Fibroblast of lung (primary cell): Measurements from ENCODE around the gene GNE. TPM values are rescaled to one million over a fixed set of nuclear protein-coding genes. Genes with fewer than 3 reads are reported as not detected.

Experiments
- DNase-seq, 2 donors: peaks; one replicate each; pipeline versions ENCODE4 v3.0.0 to v3.0.0-alpha.2; 2010; ENCODE audit warnings: low read depth in 2 of 2
- H2AFZ ChIP-seq: 2 replicates; pipeline ENCODE4 v1.5.1; 2012; ENCODE audit warnings: low read length, control low read depth, inconsistent platforms
- H3K27ac ChIP-seq: 2 replicates; pipeline ENCODE4 v1.5.1; 2011; ENCODE audit warnings: low read length, control low read depth; ENCODE audit not compliant: insufficient read depth
- H3K27me3 ChIP-seq: 2 replicates; pipeline ENCODE4 v1.5.1; 2011; ENCODE audit warnings: mild to moderate bottlenecking, low read length; ENCODE audit not compliant: control insufficient read depth, insufficient read depth
- H3K36me3 ChIP-seq: 2 replicates; pipeline ENCODE4 v1.5.1; 2011; ENCODE audit warnings: low read length; ENCODE audit not compliant: control insufficient read depth, insufficient read depth
- H3K4me1 ChIP-seq: 2 replicates; pipeline ENCODE4 v1.5.1; 2011; ENCODE audit warnings: low read length; ENCODE audit not compliant: control insufficient read depth, insufficient read depth; ENCODE audit errors: extremely low read depth
- H3K4me2 ChIP-seq: 2 replicates; pipeline ENCODE4 v1.5.1; 2011; ENCODE audit warnings: low read length, control low read depth; ENCODE audit not compliant: insufficient read depth; ENCODE audit errors: extremely low read depth
- H3K4me3 ChIP-seq, 4 experiments: fragments of 200-600 bp in 1 of 4; sonication (generic) in 1 of 4; replicated peaks in 1 of 4; 2 replicates each; pipeline ENCODE4 v1.5.1; 2011 to 2016; ENCODE audit warnings: low read length in 4 of 4, low read depth in 3 of 4, mild to moderate bottlenecking in 3 of 4, control low read depth in 2 of 4, inconsistent platforms in 1 of 4, mixed read lengths in 1 of 4; ENCODE audit not compliant: insufficient read depth in 1 of 4; ENCODE audit errors: control extremely low read depth in 1 of 4
- H3K79me2 ChIP-seq: 2 replicates; pipeline ENCODE4 v1.5.1; 2012; ENCODE audit warnings: mild to moderate bottlenecking, low read length, inconsistent platforms; ENCODE audit not compliant: control insufficient read depth, insufficient read depth
- H3K9ac ChIP-seq: 2 replicates; pipeline ENCODE4 v1.5.1; 2011; ENCODE audit warnings: mild to moderate bottlenecking, low read length, control low read depth; ENCODE audit not compliant: insufficient read depth
- H3K9me3 ChIP-seq: 2 replicates; pipeline ENCODE4 v1.5.1; 2012; ENCODE audit warnings: low read depth, low read length; ENCODE audit not compliant: control insufficient read depth, insufficient read depth
- H4K20me1 ChIP-seq: 2 replicates; pipeline ENCODE4 v1.5.1; 2011; ENCODE audit warnings: low read length; ENCODE audit not compliant: control insufficient read depth, insufficient read depth; ENCODE audit errors: extremely low read depth
- CTCF ChIP-seq, 2 donors: IDR thresholded peaks in 1 of 2; conservative IDR thresholded peaks in 1 of 2; 1 replicate in 1 of 2; 2 replicates in 1 of 2; pipeline ENCODE4 v1.5.1; 2011 to 2012; ENCODE audit warnings: low read length in 2 of 2, control low read depth in 1 of 2, inconsistent platforms in 1 of 2, low read depth in 1 of 2, mild to moderate bottlenecking in 1 of 2
- EZH2 ChIP-seq: IDR thresholded peaks from 2 replicates; pipeline ENCODE4 v1.5.1; 2012; ENCODE audit warnings: low read length, control low read depth, mild to moderate bottlenecking; ENCODE audit errors: missing control alignments
- polyA plus RNA-seq, 2 donors: library from polyadenylated mRNA; depleted of rRNA in 1 of 2; stranded (reverse) in 1 of 2; unstranded in 1 of 2; fragments of >200 nt; gene quantifications; 2 replicates each; pipeline ENCODE4 v1.2.1, GENCODE V29; 2011 to 2012; ENCODE audit warnings: missing spikeins in 1 of 2
- total RNA-seq: library from RNA; depleted of rRNA; stranded (reverse); fragments of >200 nt; gene quantifications from 2 replicates; pipeline ENCODE4 v1.2.1, GENCODE V29; 2014

GNE gene
- total and polyA plus RNA-seq, 2 donors (not counting 1 experiment from before 2014, with no cell fraction given) = 22.1 to 31.2 TPM

GRCh38 chr9:36290996-36291395, 32.7 kb upstream of the GNE start:
- H3K4me2 ChIP-seq = no peak overlapping the region
- no peaks in the 10 kb centered on the region for H3K27me3 ChIP-seq
- H2AFZ ChIP-seq = no peak overlapping the region
- TF ChIP-seq CTCF (conservative IDR thresholded peaks at IDR 0.05 in 1 of 2, IDR thresholded peaks at IDR 0.05 in 1 of 2; ENCODE audit: low read depth in 1 of 2, low read length in 2 of 2) = no peak
- no peak for TF ChIP-seq EZH2
- H3K9me3 ChIP-seq = no peaks in the 10 kb centered on the region
- no peaks in the 10 kb centered on the region for H3K79me2 ChIP-seq
- H3K27ac ChIP-seq = no peak overlapping the region
- H3K36me3 ChIP-seq = no peaks in the 10 kb centered on the region
- H3K4me1 ChIP-seq = no peaks in the 10 kb centered on the region
- no peak overlapping the region for H3K4me3 ChIP-seq
- H4K20me1 ChIP-seq = no peaks in the 10 kb centered on the region
- no peak overlapping the region for H3K9ac ChIP-seq
- DNase-seq = no peak

GRCh38 chr9:36289836-36290435, 31.7 kb upstream of the GNE start:
- Histone ChIP-seq H3K79me2 (no peaks in the 10 kb centered on the region), H4K20me1 (no peaks in the 10 kb centered on the region), H3K27ac (no peak overlapping the region), H3K36me3 (no peaks in the 10 kb centered on the region), H3K9ac (no peak overlapping the region), H3K4me1 (no peaks in the 10 kb centered on the region), H3K9me3 (no peaks in the 10 kb centered on the region), H3K27me3 (no peaks in the 10 kb centered on the region), H3K4me3 (no peak overlapping the region), H2AFZ (no peak overlapping the region), H3K4me2 (no peak overlapping the region)
- DNase-seq = no peak
- TF ChIP-seq EZH2 = no peak
- TF ChIP-seq CTCF (conservative IDR thresholded peaks at IDR 0.05 in 1 of 2, IDR thresholded peaks at IDR 0.05 in 1 of 2; ENCODE audit: low read depth in 1 of 2, low read length in 2 of 2) = no peak

- no peak overlapping the region for H3K4me3 ChIP-seq
- no peaks in the 10 kb centered on the region for H3K9me3 ChIP-seq
- H3K4me1 ChIP-seq = no peaks in the 10 kb centered on the region
- no peaks in the 10 kb centered on the region for H3K27me3 ChIP-seq
- H3K79me2 ChIP-seq = no peaks in the 10 kb centered on the region
- TF ChIP-seq CTCF (conservative IDR thresholded peaks at IDR 0.05 in 1 of 2, IDR thresholded peaks at IDR 0.05 in 1 of 2; ENCODE audit: low read depth in 1 of 2, low read length in 2 of 2) = no peak
- TF ChIP-seq EZH2 = no peak
- no peak overlapping the region for H3K9ac ChIP-seq
- H2AFZ ChIP-seq = no peak overlapping the region
- H4K20me1 ChIP-seq = no peaks in the 10 kb centered on the region
- no peaks in the 10 kb centered on the region for H3K36me3 ChIP-seq
- H3K4me2 ChIP-seq = no peak overlapping the region
- no peak overlapping the region for H3K27ac ChIP-seq
- no peak for DNase-seq
Measured at GRCh38 chr9:36288070-36288469, 29.8 kb upstream of the GNE start.
